Measurements from ENCODE around the gene PKP4.
"Not testable (repeated sequence)": the region's sequence is repeated elsewhere in the genome, so short reads cannot be mapped to it uniquely, and the experiment has no call there.

Gene PKP4

DNA sequence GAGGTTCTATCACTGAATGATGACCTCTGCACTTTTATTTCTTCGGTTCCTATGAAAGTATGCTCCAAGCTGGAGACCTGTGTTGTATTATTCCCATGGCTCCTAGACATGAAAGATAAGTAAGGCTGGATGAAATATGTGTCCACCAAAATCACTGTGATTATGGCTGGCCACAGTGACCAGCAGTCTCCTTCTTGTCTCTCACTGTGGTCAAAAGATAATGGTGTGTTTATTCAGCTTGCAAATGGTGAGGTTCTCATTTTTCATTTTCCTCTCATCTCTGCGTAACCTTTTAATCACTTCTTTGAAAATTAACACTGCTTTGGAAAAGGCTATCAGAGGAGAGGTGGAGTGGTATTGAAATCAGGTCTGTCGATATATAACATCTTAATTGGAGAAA is 230.6 kb downstream of the PKP4 start:
- no peak for DNase-seq (ENCODE audit: low spot score)

- no peak for DNase-seq (ENCODE audit: low spot score)
Measured at GRCh38 chr2:158688721-158689120, 232.0 kb downstream of the PKP4 start.

DNA sequence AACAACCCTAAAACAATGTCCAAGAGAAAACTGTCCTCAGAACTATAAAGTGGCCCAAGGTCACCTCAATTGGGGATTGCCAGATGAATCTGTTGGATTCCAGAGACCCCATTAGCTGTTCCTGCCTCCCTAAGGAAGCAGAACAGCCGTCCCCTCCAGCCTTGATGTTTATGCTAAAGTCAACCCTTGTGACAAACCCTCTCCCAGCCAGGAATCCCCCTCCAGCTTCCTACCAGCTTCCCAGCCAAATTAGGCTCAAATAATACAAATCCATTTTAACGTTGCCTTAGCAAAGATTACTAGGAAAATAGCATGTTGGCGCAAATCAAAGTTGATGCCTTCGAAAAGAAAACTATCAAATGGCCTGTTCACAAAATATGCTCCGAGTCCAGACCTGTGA is 232.6 kb downstream of the PKP4 start:
- no peak for DNase-seq (ENCODE audit: low spot score)

GRCh38 chr2:158690823-158691222 is 234.1 kb downstream of the PKP4 start:
- DNase-seq (ENCODE audit: low spot score): no peak

GRCh38 chr2:158691619-158692018 is 234.9 kb downstream of the PKP4 start:
- DNase-seq (ENCODE audit: low spot score): no peak

DNA sequence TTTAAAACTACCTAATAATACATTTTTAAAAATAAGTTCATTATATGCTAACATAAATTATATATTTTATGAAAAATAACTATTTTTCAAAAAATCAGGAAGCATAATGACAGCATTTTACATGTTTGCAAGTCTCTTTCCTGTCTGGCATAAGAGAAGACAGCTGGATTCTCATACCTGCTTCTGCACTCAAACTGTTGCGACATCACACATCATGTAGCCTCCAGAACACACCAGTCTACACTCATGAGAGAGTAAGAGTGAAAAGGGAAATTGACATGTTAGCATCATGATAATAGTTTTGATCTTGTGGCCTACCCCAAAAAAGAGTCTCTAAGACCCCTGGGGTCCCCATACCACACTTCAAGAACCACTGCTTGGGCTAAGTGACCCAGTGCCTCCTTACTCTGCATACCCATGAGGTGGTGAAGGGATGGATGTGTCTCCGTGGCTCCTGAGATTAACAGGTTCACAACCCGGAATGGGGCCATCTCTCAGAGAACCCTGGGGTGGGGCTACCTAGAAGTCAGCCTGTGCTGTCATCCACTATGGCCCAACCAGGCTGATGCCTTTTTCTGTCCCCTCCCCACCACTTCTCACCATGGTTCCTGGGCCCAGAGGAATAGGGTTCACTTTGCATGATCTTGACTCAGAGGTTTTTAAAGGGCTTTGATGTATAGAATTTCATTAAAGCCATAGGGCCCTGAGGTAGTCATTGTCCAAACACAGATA is 235.8 kb downstream of the PKP4 start:
- DNase-seq (ENCODE audit: low spot score): no peak

DNA sequence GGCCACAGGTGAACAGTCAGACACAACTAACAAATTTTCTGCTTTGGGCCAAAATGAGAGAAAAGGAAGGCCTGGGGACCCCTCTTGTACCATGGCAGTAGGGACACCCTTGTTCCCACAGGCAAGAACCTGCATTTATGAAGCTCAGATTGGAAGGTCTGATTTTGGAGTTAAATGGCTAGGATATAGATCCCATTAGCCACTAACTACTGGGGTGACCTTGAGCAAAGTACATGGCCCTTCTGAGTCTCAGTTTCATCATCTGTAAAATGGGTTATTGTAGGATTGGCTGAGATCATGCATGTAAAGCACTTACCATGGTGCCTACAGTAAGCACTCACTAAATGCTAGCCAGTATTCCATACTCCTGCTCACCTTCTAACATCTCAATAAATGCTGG is 236.7 kb downstream of the PKP4 start:
- DNase-seq (ENCODE audit: low spot score): no peak

DNA sequence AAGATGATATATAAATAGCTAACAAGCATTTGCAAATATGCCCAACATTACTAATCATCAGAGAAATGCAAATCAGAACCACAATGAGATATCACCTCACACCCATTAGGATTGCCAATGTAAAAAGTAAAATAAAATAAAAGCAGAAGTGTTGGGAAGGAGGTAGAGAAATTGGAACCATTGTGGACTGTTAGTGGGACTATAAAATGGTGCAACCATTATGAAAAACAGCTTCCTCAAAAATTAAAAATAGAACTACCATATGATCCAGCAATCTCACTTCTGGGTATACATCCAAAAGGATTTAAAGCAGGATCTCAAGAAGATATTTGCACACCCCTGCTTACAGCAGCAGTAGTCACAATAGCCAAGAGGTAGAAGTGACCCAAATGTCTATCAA is 238.6 kb downstream of the PKP4 start:
- DNase-seq (ENCODE audit: low spot score): no peak

GRCh38 chr2:158695744-158696143 is 239.0 kb downstream of the PKP4 start:
- not testable (repeated sequence) for DNase-seq (ENCODE audit: low spot score)

DNA sequence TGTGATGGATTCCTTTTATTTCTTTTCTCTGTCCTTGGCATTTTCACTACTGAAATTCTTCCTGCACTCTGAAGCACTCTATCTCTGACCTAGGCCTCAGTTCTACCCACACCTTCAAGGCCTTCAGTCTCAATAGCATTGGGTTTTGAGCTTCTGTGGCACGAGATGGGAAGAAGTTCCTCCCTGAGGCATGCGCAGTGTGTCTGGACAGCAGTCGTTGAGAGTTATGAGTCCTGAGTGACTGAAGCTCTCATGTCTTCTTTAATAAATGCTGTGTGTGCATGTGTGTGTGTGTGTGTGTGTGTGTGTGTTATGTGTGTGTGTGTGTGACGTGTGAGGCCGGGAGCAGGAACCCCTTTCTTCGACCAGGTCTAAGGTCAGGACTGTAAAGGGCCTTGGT is 242.6 kb downstream of the PKP4 start:
- no peak for DNase-seq (ENCODE audit: low spot score)

- DNase-seq (ENCODE audit: low spot score): no peak
Measured at GRCh38 chr2:158701101-158701500, 244.3 kb downstream of the PKP4 start.

DNA sequence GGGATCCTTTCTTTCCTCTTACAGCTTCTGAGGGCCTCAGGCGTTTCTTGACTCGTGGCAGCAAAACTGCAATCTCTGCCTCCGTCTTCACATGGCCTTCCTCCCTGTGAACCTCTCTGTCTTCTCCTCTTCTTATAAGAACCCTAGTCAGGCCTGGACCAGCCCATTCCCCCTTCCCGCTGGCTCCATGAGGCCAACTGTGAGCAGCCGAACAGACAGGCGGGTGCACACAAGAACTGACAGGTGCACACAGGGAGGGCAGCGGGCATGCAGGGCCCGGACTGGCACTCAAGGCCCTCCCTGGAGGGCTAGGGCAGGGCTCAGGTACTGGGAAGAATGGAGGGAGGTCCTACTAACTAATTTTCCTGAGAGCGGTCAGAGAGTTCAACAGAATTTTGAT is 246.0 kb downstream of the PKP4 start:
- DNase-seq (ENCODE audit: low spot score): no peak

GRCh38 chr2:158704724-158705465 is 248.1 kb downstream of the PKP4 start:
- not testable (repeated sequence) for DNase-seq (ENCODE audit: low spot score)

GRCh38 chr2:158712791-158713522 is 256.2 kb downstream of the PKP4 start:
- no peak for DNase-seq (ENCODE audit: low spot score)

GRCh38 chr2:158713523-158714138 is 256.9 kb downstream of the PKP4 start:
- DNase-seq (ENCODE audit: low spot score): no peak

DNA sequence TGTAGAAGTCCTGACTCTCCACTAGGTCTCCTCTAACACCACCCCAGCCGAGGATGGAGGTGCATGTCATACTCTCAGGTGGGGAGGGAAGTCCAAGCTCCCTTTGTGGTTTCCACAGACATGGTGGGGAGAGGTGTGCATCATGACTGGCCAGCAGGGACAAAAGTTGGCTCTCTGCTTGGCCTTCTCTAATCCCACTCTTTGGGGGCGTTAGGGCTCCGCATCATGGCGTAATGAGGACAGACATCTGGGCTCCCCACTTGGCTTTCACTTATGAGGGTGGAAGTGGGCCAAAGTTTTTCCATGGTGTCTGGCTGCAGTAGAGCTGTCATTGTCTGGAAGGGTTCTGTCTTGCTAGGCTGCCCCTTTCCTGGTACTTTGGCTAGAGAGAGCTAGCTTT is 257.7 kb downstream of the PKP4 start:
- no peak for DNase-seq (ENCODE audit: low spot score)

DNA sequence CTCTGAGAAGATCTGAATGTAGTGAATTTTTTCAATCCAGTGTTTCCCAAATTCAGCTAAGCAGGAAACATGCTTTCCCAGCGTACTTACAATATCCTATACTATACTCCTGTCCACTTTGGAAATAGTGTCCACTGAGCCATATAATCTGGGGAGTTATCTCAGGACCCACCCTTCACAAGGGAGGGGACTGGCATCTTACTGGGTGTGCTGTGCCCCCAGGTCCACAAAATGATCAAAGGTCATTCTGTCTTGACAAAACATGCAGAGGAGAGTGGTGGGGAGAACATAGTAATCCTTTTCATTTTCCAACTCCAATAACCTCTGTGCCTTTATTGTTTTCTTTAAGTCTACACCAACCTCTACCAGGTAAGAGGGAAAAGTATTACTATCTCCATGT is 258.6 kb downstream of the PKP4 start:
- no peak for DNase-seq (ENCODE audit: low spot score)

DNA sequence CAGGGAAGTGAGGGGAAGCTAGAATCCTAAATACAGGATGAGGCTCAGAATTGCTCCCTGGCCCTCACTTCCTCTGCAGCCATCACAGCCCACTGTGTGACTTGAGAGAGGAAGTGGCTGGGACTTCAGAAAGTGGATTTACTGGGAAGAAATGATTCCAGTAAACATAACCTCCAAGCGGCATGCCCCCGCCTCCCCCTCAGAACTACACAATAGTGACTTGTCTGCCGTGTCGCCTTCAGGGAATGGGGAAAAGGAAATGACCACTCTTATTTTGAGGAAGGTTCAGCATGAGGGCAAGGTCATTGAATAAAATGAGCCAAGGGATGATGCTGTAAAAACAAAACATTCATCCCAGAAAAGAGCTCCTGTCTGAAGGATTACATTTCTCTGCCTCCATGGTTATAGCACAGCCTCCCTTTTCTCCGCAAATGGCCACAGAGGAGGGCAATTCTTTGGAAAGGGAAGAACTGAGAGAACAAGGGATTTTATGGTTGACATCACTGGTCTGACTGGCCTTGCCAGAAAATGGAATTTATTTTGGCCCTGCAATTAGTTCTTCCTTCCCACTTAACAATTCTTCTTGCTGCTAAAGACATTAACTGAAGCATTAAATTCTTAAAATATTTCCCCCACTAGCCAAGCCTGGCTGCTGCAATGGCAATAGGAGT is 259.5 kb downstream of the PKP4 start:
- no peak for DNase-seq (ENCODE audit: low spot score)

DNA sequence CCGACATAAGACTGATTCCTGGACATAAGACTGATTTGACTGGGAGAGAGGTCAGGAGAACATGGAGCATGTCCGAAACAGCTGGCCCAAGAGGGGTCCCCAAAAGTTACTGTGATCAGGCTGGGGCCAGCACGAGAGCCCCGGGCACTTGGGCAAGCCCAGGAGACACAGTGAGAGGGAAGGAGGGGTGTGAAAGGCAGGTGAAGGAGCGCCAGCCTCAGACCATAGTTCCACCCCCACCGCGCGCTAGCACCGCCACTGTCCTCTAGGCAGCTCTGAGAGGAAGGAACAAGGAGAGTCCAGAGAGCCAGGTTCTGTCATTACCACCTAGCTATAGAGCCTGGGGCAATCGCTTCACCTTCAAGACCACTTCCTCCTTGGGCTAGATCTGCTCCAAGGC is 260.2 kb downstream of the PKP4 start:
- DNase-seq (ENCODE audit: low spot score): no peak

- no peak for DNase-seq (ENCODE audit: low spot score)
Measured at GRCh38 chr2:158717366-158718195, 260.8 kb downstream of the PKP4 start.

- DNase-seq (ENCODE audit: low spot score): no peak
Measured at GRCh38 chr2:158718196-158718585, 261.4 kb downstream of the PKP4 start.

Measured in globus pallidus (tissue), 1 donor.